Skeletal muscle tissue (tissue), 4 donors: ENCODE measurements around the gene PER1. TPM values are rescaled to one million over a fixed set of nuclear protein-coding genes. Genes with fewer than 3 reads are reported as not detected.

Experiments used
- H3K27ac ChIP-seq: one replicate; pipeline ENCODE4 v1.7.0; 2013; ENCODE audit warnings: mild to moderate bottlenecking, low read depth, low read length, inconsistent platforms
- H3K27me3 ChIP-seq, 3 donors: one replicate each; pipeline ENCODE4 v1.7.0; 2013; ENCODE audit warnings: low read length in 3 of 3; ENCODE audit not compliant: control insufficient read depth in 3 of 3, insufficient read depth in 3 of 3
- H3K36me3 ChIP-seq, 3 donors: one replicate each; pipeline ENCODE4 v1.7.0; 2013; ENCODE audit warnings: low read length in 3 of 3; ENCODE audit not compliant: control insufficient read depth in 3 of 3, insufficient read depth in 3 of 3
- H3K4me1 ChIP-seq, 3 donors: one replicate each; pipeline ENCODE4 v1.7.0; 2013; ENCODE audit warnings: low read length in 3 of 3, mild to moderate bottlenecking in 3 of 3; ENCODE audit not compliant: control insufficient read depth in 3 of 3, insufficient read depth in 3 of 3
- H3K4me3 ChIP-seq, 3 donors: one replicate each; pipeline ENCODE4 v1.7.0; 2013; ENCODE audit warnings: low read length in 3 of 3
- H3K9ac ChIP-seq, 3 donors: one replicate each; pipeline ENCODE4 v1.7.0; 2013; ENCODE audit warnings: low read length in 3 of 3, mild to moderate bottlenecking in 3 of 3, moderate library complexity in 2 of 3, low read depth in 1 of 3
- H3K9me3 ChIP-seq, 3 donors: one replicate each; pipeline ENCODE4 v1.7.0; 2013; ENCODE audit warnings: low read length in 3 of 3; ENCODE audit not compliant: control insufficient read depth in 3 of 3
- total RNA-seq: library from RNA; depleted of rRNA; stranded (reverse); fragments of >200 nt; gene quantifications from one replicate; pipeline ENCODE4 v1.2.3, GENCODE V29; 2014
- donor health status: Osteomylitis.

PER1 gene
- total RNA-seq, 1 donor from 2014 or later: 37.1 TPM

GRCh38 chr17:8121407-8121680, 30.9 kb downstream of the PER1 start:
- H3K4me1 ChIP-seq: peaks cover 63 to 75% (median 67%) of the 10 kb centered on the region in 3 donors
- H3K27ac ChIP-seq: no peak overlapping the region
- peak overlapping the region in 1 of 3 donors; percentile 48 for H3K9ac ChIP-seq
- no peaks in the 10 kb centered on the region for H3K36me3 ChIP-seq
- no peaks in the 10 kb centered on the region for H3K9me3 ChIP-seq
- peak overlapping the region; percentile 62 to 79 (median 67) for H3K4me3 ChIP-seq
- peaks cover 15 to 56% (median 37%) of the 10 kb centered on the region in 3 donors for H3K27me3 ChIP-seq

GRCh38 chr17:8120520-8121406, 31.4 kb downstream of the PER1 start:
- H3K36me3 ChIP-seq: no peaks in the 10 kb centered on the region
- peak overlapping the region in 1 of 3 donors; percentile 48 for H3K9ac ChIP-seq
- H3K4me3 ChIP-seq: peak overlapping the region; percentile 56 to 63 (median 62)
- peaks cover 57 to 70% (median 62%) of the 10 kb centered on the region in 3 donors for H3K4me1 ChIP-seq
- no peaks in the 10 kb centered on the region for H3K9me3 ChIP-seq
- no peak overlapping the region for H3K27ac ChIP-seq
- peaks cover 21 to 57% (median 42%) of the 10 kb centered on the region in 3 donors for H3K27me3 ChIP-seq

- no peaks in the 10 kb centered on the region for H3K36me3 ChIP-seq
- H3K4me1 ChIP-seq: peaks cover 51 to 61% (median 56%) of the 10 kb centered on the region in 3 donors
- no peaks in the 10 kb centered on the region for H3K9me3 ChIP-seq
- H3K4me3 ChIP-seq: peak overlapping the region; percentile 78 to 87 (median 80)
- peak overlapping the region; percentile 71 to 79 (median 75) for H3K9ac ChIP-seq
- peaks cover 23 to 58% (median 44%) of the 10 kb centered on the region in 3 donors for H3K27me3 ChIP-seq
- H3K27ac ChIP-seq: peak overlapping the region; percentile 55
Measured at GRCh38 chr17:8119581-8120519, 32.4 kb downstream of the PER1 start.

- peak overlapping the region; percentile 55 for H3K27ac ChIP-seq
- H3K4me3 ChIP-seq: peak overlapping the region; percentile 78 to 87 (median 80)
- no peaks in the 10 kb centered on the region for H3K36me3 ChIP-seq
- H3K9me3 ChIP-seq: no peaks in the 10 kb centered on the region
- peaks cover 42 to 52% (median 47%) of the 10 kb centered on the region in 3 donors for H3K4me1 ChIP-seq
- peak overlapping the region; percentile 71 to 79 (median 75) for H3K9ac ChIP-seq
- peaks cover 32 to 58% (median 37%) of the 10 kb centered on the region in 3 donors for H3K27me3 ChIP-seq
Measured at GRCh38 chr17:8118769-8119580, 33.2 kb downstream of the PER1 start.

GRCh38 chr17:8117980-8118768, 34.0 kb downstream of the PER1 start, which contains the start of gene ALOXE3:
TSS of gene ALOXE3 (minus strand) at chr17:8118514. CDS start at chr17:8117990, 524 bp downstream.
- peak within 1 kb of the TSS; percentile 55 for H3K27ac ChIP-seq
- peaks cover 34 to 44% (median 39%) of the 10 kb centered on the region in 3 donors for H3K4me1 ChIP-seq
- H3K27me3 ChIP-seq: peaks cover 34 to 52% (median 38%) of the 10 kb centered on the region in 3 donors
- H3K9ac ChIP-seq: peak within 1 kb of the TSS; percentile 71 to 79 (median 75)
- peak within 1 kb of the TSS; percentile 78 to 87 (median 80) for H3K4me3 ChIP-seq
- H3K36me3 ChIP-seq: no peaks in the 10 kb centered on the region
- H3K9me3 ChIP-seq: no peaks in the 10 kb centered on the region

GRCh38 chr17:8117367-8117979, 34.7 kb downstream of the PER1 start:
- Histone ChIP-seq H3K9me3 (no peaks in the 10 kb centered on the region), H3K27ac (no peak overlapping the region), H3K4me1 (peaks cover 27 to 37% (median 32%) of the 10 kb centered on the region in 3 donors), H3K27me3 (peaks cover 34 to 52% (median 37%) of the 10 kb centered on the region in 3 donors), H3K36me3 (no peaks in the 10 kb centered on the region), H3K9ac (peak overlapping the region in 2 of 3 donors; percentile 71 to 79), H3K4me3 (peak overlapping the region; percentile 29 to 87 (median 80))

GRCh38 chr17:8116776-8117175, 35.4 kb downstream of the PER1 start:
- Histone ChIP-seq H3K9me3 (no peaks in the 10 kb centered on the region), H3K4me1 (peaks cover 24 to 32% (median 26%) of the 10 kb centered on the region in 3 donors), H3K27me3 (peaks cover 38 to 57% (median 44%) of the 10 kb centered on the region in 3 donors), H3K9ac (no peak overlapping the region), H3K36me3 (no peaks in the 10 kb centered on the region), H3K27ac (no peak overlapping the region), H3K4me3 (no peak overlapping the region)

GRCh38 chr17:8110907-8111306, 41.3 kb downstream of the PER1 start:
- H3K9ac ChIP-seq: no peak overlapping the region
- H3K9me3 ChIP-seq: no peaks in the 10 kb centered on the region
- H3K27me3 ChIP-seq: peaks cover 59 to 69% (median 63%) of the 10 kb centered on the region in 3 donors
- H3K36me3 ChIP-seq: no peaks in the 10 kb centered on the region
- H3K27ac ChIP-seq: no peak overlapping the region
- H3K4me3 ChIP-seq: no peak overlapping the region
- peaks cover 6 to 7% (median 6%) of the 10 kb centered on the region in 3 donors for H3K4me1 ChIP-seq
